Colonic mucosa (tissue), 4 donors: ENCODE data around the gene RPH3AL. TPM values are rescaled to one million over a fixed set of nuclear protein-coding genes. Genes with fewer than 3 reads are reported as not detected.
A peak's percentile ranks its signal among the peaks of the same experiment; 100 is the strongest.
"Not testable (repeated sequence)": the region's sequence is repeated elsewhere in the genome, so short reads cannot be mapped to it uniquely, and the experiment has no call there.

ENCODE experiments used
- DNase-seq: peaks from one replicate; pipeline ENCODE4 v3.0.0-alpha.2; 2020
- H3K27ac ChIP-seq: fragments of 200-600 bp; one replicate; pipeline ENCODE4 v1.8.0; 2021
- H3K27me3 ChIP-seq: fragments of 200-600 bp; one replicate; pipeline ENCODE4 v1.8.0; 2021
- H3K36me3 ChIP-seq: fragments of 200-600 bp; one replicate; pipeline ENCODE4 v1.8.0; 2021
- H3K4me1 ChIP-seq: fragments of 200-600 bp; one replicate; pipeline ENCODE4 v1.8.0; 2021; ENCODE audit warnings: mild to moderate bottlenecking
- H3K4me3 ChIP-seq: fragments of 200-600 bp; one replicate; pipeline ENCODE4 v1.8.0; 2021
- H3K9ac ChIP-seq, 2 donors: one replicate each; pipeline ENCODE4 v1.7.0; 2013; ENCODE audit warnings: control low read depth in 2 of 2, low read depth in 2 of 2, low read length in 2 of 2
- H3K9me3 ChIP-seq: fragments of 200-600 bp; one replicate; pipeline ENCODE4 v1.8.0; 2021
- CTCF ChIP-seq: fragments of 200-600 bp; IDR thresholded peaks from one replicate; pipeline ENCODE4 v1.8.0; 2022; ENCODE audit warnings: antibody characterized with exemption, mild to moderate bottlenecking
- intact Hi-C: fragments of 100-400 bp; cut with DNase I; formaldehyde crosslinking; loops from one replicate; pipeline ENCODE4 v1.14.1; 2022
- total RNA-seq, 2 donors: library from RNA; stranded (reverse); fragmentation: NEBNext Ultra II Directional in 1 of 2; extraction: Animal tissue kit (Norgen Biotek cat#: 25700) in 1 of 2; gene quantifications; one replicate each; pipeline ENCODE4 v1.2.1, GENCODE V29; 2021
- donor health status: healthy.
- donor health status: DM: no; HTN: no; CAD: no.
- donor health status: DM: no; HTN: no; CAD: no.

Gene RPH3AL
- total RNA-seq, 2 donors from 2014 or later, result 14.9 to 34.2 TPM

- DNase-seq, result peak; percentile 11
Observed at GRCh38 chr17:237406-237955, 115.1 kb downstream of the RPH3AL start.

GRCh38 chr17:236641-237405 lies 115.8 kb downstream of the RPH3AL start:
- H3K4me1 ChIP-seq, result peaks cover 3% of the 10 kb centered on the region
- no peaks in the 10 kb centered on the region for H3K9me3 ChIP-seq
- no peak overlapping the region for H3K27ac ChIP-seq
- no peak for TF ChIP-seq CTCF
- H3K9ac ChIP-seq, result no peak overlapping the region
- H3K36me3 ChIP-seq, result no peaks in the 10 kb centered on the region
- no peak overlapping the region for H3K4me3 ChIP-seq
- intact Hi-C loops, result no loop called here
- no peaks in the 10 kb centered on the region for H3K27me3 ChIP-seq
- peak; percentile 15 for DNase-seq

More at GRCh38 chr17:237406-237955, 115.1 kb downstream of the RPH3AL start:
- H3K9ac ChIP-seq, result no peak overlapping the region
- intact Hi-C loops, result no loop called here
- no peak for TF ChIP-seq CTCF
- no peak overlapping the region for H3K4me3 ChIP-seq
- no peak overlapping the region for H3K27ac ChIP-seq
- H3K36me3 ChIP-seq, result no peaks in the 10 kb centered on the region
- no peaks in the 10 kb centered on the region for H3K9me3 ChIP-seq
- no peaks in the 10 kb centered on the region for H3K27me3 ChIP-seq
- peaks cover 3% of the 10 kb centered on the region for H3K4me1 ChIP-seq

GRCh38 chr17:235831-236640 lies 116.6 kb downstream of the RPH3AL start:
- H3K27me3 ChIP-seq, result no peaks in the 10 kb centered on the region
- no peak overlapping the region for H3K27ac ChIP-seq
- H3K4me3 ChIP-seq, result no peak overlapping the region
- H3K4me1 ChIP-seq, result peaks cover 3% of the 10 kb centered on the region
- no peak for TF ChIP-seq CTCF
- intact Hi-C loops, result no loop called here
- H3K9ac ChIP-seq, result no peak overlapping the region
- H3K36me3 ChIP-seq, result no peaks in the 10 kb centered on the region
- no peaks in the 10 kb centered on the region for H3K9me3 ChIP-seq
- DNase-seq, result peak; percentile 14

- intact Hi-C loops, H3K9me3 ChIP-seq, H3K36me3 ChIP-seq, H3K4me1 ChIP-seq, H3K27me3 ChIP-seq, H3K4me3 ChIP-seq: not testable (repeated sequence)
- H3K27ac ChIP-seq, result peak overlapping the region; percentile 70
- peak overlapping the region in 1 of 2 donors; percentile 57 for H3K9ac ChIP-seq
- DNase-seq, result peak; percentile 7
Observed at GRCh38 chr17:234994-235830, 117.4 kb downstream of the RPH3AL start.

GRCh38 chr17:234163-234993 lies 118.2 kb downstream of the RPH3AL start:
- H3K4me3 ChIP-seq, result not testable (repeated sequence)

More at GRCh38 chr17:234163-234993, 118.2 kb downstream of the RPH3AL start:
- Histone ChIP-seq H3K27ac (peak overlapping the region; percentile 70), H3K9ac (peak overlapping the region; percentile 35 to 57)
- H3K27me3 ChIP-seq, H3K9me3 ChIP-seq, intact Hi-C loops, H3K36me3 ChIP-seq, H3K4me1 ChIP-seq: not testable (repeated sequence)
- peak; percentile 23 for DNase-seq
